Peyer's patch (tissue), 4 donors: ENCODE results near the gene NCK2. TPM values are rescaled to one million over a fixed set of nuclear protein-coding genes. Genes with fewer than 3 reads are reported as not detected.

Experiments
- DNase-seq, 3 donors: peaks; one replicate each; pipeline ENCODE4 v3.0.0-alpha.2; 2017 to 2019
- H3K27ac ChIP-seq, 4 donors: fragments of 200-600 bp; sonication (generic); one replicate each; pipeline ENCODE4 v1.5.1; 2016 to 2019
- H3K27me3 ChIP-seq, 2 donors: fragments of 200-600 bp; sonication (generic); one replicate each; pipeline ENCODE4 v1.5.1; 2019
- H3K36me3 ChIP-seq, 3 donors: fragments of 200-600 bp; sonication (generic); one replicate each; pipeline ENCODE4 v1.5.1; 2016 to 2019
- H3K4me1 ChIP-seq, 4 donors: fragments of 200-600 bp; sonication (generic); one replicate each; pipeline ENCODE4 v1.5.1; 2016 to 2019
- H3K4me3 ChIP-seq, 4 donors: fragments of 200-600 bp; sonication (generic); 1 replicate in 3 of 4; 2 replicates in 1 of 4; pipeline ENCODE4 v1.5.1; 2016 to 2019; ENCODE audit warnings: mild to moderate bottlenecking in 1 of 4
- H3K9me3 ChIP-seq, 4 donors: fragments of 200-600 bp; sonication (generic); one replicate each; pipeline ENCODE4 v1.5.1; 2016 to 2019; ENCODE audit warnings: mild to moderate bottlenecking in 1 of 4
- POLR2A ChIP-seq, 2 donors: fragments of 450-650 bp; IDR thresholded peaks; one replicate each; pipeline ENCODE4 v1.5.1; 2017; ENCODE audit warnings: antibody characterized with exemption in 2 of 2, mild to moderate bottlenecking in 2 of 2, moderate library complexity in 2 of 2
- total RNA-seq, 4 donors: library from RNA; depleted of rRNA; stranded (reverse); fragments of >200 nt; gene quantifications; one replicate each; pipeline ENCODE4 v1.1.0, GENCODE V29; 2016
- TF ChIP-seq, protein P1 (sequence below), 6 experiments: fragments of 450-650 bp in 4 of 6; fragments of 200-600 bp in 2 of 6; sonication (generic) in 1 of 6; IDR thresholded peaks; one replicate each; pipeline ENCODE4 v1.5.1; 2017 to 2019; ENCODE audit warnings: antibody characterized with exemption in 6 of 6, mild to moderate bottlenecking in 3 of 6, moderate library complexity in 1 of 6

NCK2 gene
- total RNA-seq, 4 donors from 2014 or later = 58.6 to 94.5 (median 85.8) TPM

DNA sequence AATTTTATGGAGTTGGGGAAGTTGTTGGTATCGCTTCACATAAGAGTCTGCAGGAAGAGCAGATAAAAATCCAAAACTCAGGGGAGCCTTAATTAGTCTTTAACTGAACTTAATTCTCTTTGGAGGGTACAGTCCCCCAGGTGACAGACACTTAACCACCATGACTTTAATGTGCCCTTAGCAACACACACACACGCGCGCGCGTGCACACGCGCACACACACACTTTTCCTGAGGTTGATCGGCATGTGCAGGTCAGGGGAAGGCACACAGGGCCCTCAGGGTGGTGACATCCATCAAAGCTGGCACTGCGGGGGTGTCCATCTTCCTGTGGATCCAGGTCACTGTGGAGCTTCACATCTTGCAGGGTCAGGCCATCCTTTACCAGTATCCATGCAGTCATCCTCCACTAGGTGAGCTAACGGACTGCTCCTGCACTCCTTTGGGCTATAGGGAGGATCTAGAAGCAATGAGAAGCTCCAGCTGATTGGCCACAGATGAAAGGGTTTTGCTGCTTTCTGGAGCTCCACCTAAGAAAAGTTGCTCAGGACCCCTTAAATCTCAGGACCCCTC, 21.9 kb upstream of the NCK2 start:
- no peaks in the 10 kb centered on the region for H3K27me3 ChIP-seq
- no peak for DNase-seq
- H3K27ac ChIP-seq = no peak overlapping the region
- no peaks in the 10 kb centered on the region for H3K36me3 ChIP-seq
- no peaks in the 10 kb centered on the region for H3K4me1 ChIP-seq
- TF ChIP-seq, protein P1, sequence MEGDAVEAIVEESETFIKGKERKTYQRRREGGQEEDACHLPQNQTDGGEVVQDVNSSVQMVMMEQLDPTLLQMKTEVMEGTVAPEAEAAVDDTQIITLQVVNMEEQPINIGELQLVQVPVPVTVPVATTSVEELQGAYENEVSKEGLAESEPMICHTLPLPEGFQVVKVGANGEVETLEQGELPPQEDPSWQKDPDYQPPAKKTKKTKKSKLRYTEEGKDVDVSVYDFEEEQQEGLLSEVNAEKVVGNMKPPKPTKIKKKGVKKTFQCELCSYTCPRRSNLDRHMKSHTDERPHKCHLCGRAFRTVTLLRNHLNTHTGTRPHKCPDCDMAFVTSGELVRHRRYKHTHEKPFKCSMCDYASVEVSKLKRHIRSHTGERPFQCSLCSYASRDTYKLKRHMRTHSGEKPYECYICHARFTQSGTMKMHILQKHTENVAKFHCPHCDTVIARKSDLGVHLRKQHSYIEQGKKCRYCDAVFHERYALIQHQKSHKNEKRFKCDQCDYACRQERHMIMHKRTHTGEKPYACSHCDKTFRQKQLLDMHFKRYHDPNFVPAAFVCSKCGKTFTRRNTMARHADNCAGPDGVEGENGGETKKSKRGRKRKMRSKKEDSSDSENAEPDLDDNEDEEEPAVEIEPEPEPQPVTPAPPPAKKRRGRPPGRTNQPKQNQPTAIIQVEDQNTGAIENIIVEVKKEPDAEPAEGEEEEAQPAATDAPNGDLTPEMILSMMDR (IDR thresholded peaks at IDR 0.05) = no peak
- TF ChIP-seq POLR2A (IDR thresholded peaks at IDR 0.05) = no peak
- H3K4me3 ChIP-seq = no peak overlapping the region
- H3K9me3 ChIP-seq = no peaks in the 10 kb centered on the region

DNA sequence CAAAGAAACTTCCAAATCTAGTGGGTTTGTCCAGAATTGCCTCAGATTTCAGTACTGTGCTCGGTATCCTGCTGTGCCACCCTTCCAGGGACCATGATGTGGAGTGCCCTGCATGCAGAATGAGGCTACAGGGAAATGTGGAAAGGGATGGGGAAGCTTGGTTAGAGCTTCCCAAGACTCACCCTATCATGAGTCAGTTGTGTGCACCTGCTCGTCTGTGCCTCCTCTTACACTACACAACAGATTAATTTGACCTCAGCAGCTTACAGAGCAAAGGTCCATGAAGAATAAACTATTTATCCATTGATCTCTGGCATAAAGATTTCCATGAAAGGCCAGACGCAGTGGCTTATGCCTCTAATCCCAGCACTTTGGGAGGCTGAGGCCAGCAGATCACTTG, 21.3 kb upstream of the NCK2 start:
- Histone ChIP-seq H3K4me1 (no peaks in the 10 kb centered on the region), H3K27me3 (no peaks in the 10 kb centered on the region), H3K27ac (no peak overlapping the region), H3K4me3 (no peak overlapping the region), H3K36me3 (no peaks in the 10 kb centered on the region), H3K9me3 (no peaks in the 10 kb centered on the region)
- no peak for DNase-seq
- TF ChIP-seq, protein P1 (IDR thresholded peaks at IDR 0.05) = no peak
- TF ChIP-seq POLR2A (IDR thresholded peaks at IDR 0.05) = no peak

DNA sequence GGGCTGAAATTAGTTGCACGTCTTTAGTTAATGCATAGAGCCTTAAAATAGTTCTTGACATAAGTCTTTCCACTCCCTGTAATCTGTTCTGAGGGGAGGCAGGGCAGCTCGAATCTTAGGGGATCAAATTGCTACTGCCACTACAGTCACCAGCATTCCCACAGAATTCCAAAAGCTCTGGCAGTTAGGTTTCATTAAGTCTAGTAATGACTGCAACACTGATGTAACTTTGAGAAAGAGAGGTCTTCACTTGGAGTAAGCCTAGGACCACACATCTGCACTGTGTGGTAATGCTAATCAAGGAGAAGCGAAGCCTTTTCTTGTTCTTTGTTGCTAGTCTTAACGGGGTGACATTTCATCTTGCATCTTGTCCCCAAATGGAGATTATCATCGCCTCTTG, 19.3 kb upstream of the NCK2 start:
- H3K27ac ChIP-seq = no peak overlapping the region
- H3K27me3 ChIP-seq = no peaks in the 10 kb centered on the region
- no peak overlapping the region for H3K4me3 ChIP-seq
- H3K9me3 ChIP-seq = no peaks in the 10 kb centered on the region
- H3K4me1 ChIP-seq = no peaks in the 10 kb centered on the region
- no peak for DNase-seq
- H3K36me3 ChIP-seq = no peaks in the 10 kb centered on the region
- TF ChIP-seq POLR2A (IDR thresholded peaks at IDR 0.05) = no peak
- TF ChIP-seq, protein P1 (IDR thresholded peaks at IDR 0.05) = no peak

DNA sequence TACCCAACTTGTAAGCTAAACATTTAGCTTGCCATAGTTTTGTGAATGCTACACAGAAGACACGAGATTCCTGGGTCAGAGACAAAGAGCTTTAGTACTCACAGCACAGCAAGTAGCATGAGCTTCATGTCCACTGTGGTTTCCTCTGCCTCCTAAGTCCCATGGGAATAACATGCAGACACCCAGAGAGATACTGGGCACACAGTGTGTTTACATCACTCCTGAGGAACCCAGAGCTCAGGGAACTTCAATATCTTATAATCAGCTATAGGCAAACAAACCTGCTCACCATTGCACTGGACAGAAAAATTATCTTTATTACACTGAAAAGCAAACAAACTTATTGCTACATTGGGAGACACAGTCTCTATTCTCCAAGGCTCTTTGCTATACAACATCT, 14.5 kb upstream of the NCK2 start:
- Histone ChIP-seq H3K27ac (no peak overlapping the region), H3K9me3 (no peaks in the 10 kb centered on the region), H3K27me3 (no peaks in the 10 kb centered on the region), H3K4me3 (no peak overlapping the region), H3K4me1 (no peaks in the 10 kb centered on the region), H3K36me3 (no peaks in the 10 kb centered on the region)
- no peak for DNase-seq
- TF ChIP-seq, protein P1 (IDR thresholded peaks at IDR 0.05) = no peak
- no peak for TF ChIP-seq POLR2A (IDR thresholded peaks at IDR 0.05)

DNA sequence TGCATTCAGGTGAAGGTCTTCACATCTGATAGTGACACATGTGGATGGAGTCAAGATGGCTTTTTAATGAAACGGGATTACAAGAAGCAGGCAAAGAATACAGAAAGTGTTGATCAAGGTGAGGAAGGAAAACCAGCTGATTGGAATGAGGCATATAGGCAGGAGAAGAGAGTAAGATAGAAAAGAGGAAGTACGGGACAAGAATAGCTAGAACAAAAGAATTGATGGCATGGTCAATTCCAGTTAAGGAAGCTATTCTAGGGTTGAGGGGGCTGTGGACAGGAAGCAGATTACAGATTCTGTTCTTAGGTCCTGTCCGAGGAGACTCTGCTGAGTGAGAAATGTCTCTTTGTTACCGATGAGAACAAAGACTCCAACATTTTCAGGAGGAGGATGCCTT, 13.2 kb upstream of the NCK2 start:
- Histone ChIP-seq H3K9me3 (no peaks in the 10 kb centered on the region), H3K36me3 (no peaks in the 10 kb centered on the region)
- TF ChIP-seq, protein P1 (IDR thresholded peaks at IDR 0.05) = no peak
- no peak for TF ChIP-seq POLR2A (IDR thresholded peaks at IDR 0.05)

DNA sequence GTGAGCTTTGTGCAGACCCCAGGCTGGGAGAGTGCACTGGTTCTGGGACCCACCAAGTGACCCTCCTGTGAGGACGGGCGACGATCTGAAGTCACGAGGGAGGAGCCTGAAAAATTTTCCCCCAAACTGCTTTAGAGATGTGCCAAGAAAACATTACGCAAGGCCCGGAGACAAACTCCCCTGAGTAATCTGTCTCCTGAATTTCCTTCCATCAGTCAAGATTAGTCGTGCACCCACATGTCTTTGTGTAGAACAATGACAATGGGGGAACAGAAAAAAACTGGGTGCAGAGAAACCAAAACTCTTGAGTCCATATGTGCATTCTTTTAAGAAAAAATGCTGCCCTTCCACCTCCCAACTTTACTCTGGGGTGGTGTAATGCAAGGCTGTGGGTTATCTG, 12.6 kb upstream of the NCK2 start:
- no peaks in the 10 kb centered on the region for H3K4me1 ChIP-seq
- no peaks in the 10 kb centered on the region for H3K9me3 ChIP-seq
- H3K27ac ChIP-seq = no peak overlapping the region
- H3K4me3 ChIP-seq = no peak overlapping the region
- TF ChIP-seq, protein P1 (IDR thresholded peaks at IDR 0.05) = no peak
- TF ChIP-seq POLR2A (IDR thresholded peaks at IDR 0.05) = no peak
- peak in 1 of 3 donors; percentile 21 for DNase-seq
- no peaks in the 10 kb centered on the region for H3K36me3 ChIP-seq
- H3K27me3 ChIP-seq = no peaks in the 10 kb centered on the region

More for the DNA sequence above, 13.2 kb upstream of the NCK2 start:
- no peak overlapping the region for H3K27ac ChIP-seq
- no peak overlapping the region for H3K4me3 ChIP-seq
- no peaks in the 10 kb centered on the region for H3K4me1 ChIP-seq
- H3K27me3 ChIP-seq = no peaks in the 10 kb centered on the region
- no peak for DNase-seq
